SK-N-MC (cell line): ENCODE data around the gene XIRP1.

Experiments
- DNase-seq: peaks from one replicate; pipeline ENCODE4 v3.0.0-alpha.2; 2011; ENCODE audit warnings: low read depth, low spot score
- H3K27ac ChIP-seq: fragments of 200-600 bp; sonication (generic); 2 replicates; pipeline ENCODE4 v1.5.1; 2016; ENCODE audit warnings: mixed run types
- H3K36me3 ChIP-seq: fragments of 200-600 bp; sonication (generic); 2 replicates; pipeline ENCODE4 v1.6.1; 2017; ENCODE audit warnings: antibody characterized with exemption, low read length, mixed read lengths; ENCODE audit not compliant: insufficient read depth
- H3K4me3 ChIP-seq: fragments of 200-600 bp; sonication (generic); 2 replicates; pipeline ENCODE4 v1.5.1; 2016
- H3K9ac ChIP-seq: fragments of 200-600 bp; sonication (generic); 2 replicates; pipeline ENCODE4 v1.8.0; 2017; ENCODE audit warnings: mixed run types, mixed read lengths; ENCODE audit not compliant: insufficient read length
- H3K9me3 ChIP-seq: fragments of 200-600 bp; sonication (generic); 2 replicates; pipeline ENCODE4 v1.6.1; 2017; ENCODE audit warnings: low read depth, mild to moderate bottlenecking, antibody characterized with exemption, low read length, moderate library complexity, mixed read lengths
- EZH2 ChIP-seq: fragments of 200-600 bp; sonication (generic); IDR thresholded peaks from one replicate; pipeline ENCODE4 v1.6.1; 2017; ENCODE audit warnings: antibody characterized with exemption
- FOXP2 ChIP-seq: optimal IDR thresholded peaks from 2 replicates; pipeline ENCODE3; 2011; ENCODE audit warnings: mild to moderate bottlenecking, moderate library complexity; ENCODE audit not compliant: insufficient read depth; ENCODE audit errors: extremely low read length, control extremely low read depth
- POLR2AphosphoS5 ChIP-seq: IDR thresholded peaks from 2 replicates; pipeline ENCODE4 v1.6.1; 2012; ENCODE audit warnings: mild to moderate bottlenecking, low read depth, low read length, borderline replicate concordance

XIRP1 gene

DNA sequence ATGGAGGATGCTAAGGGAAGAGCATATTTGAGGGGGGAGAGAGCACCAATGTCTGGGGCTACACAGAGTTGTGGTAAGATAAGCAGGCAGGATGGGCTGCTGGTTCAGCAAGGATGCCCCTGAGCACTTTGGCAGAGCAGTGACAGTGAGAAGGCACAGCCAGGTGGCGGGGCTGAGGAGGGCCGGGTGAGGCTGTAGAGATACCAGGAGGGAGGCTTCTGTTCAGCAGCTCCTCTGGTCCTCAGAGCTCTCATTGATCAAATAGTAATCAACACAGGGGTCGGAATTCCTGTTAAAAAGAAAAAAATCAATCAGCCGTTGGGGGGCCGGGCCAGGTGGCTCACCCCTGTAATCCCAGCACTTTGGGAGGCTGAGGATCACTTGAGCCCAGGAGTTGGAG, 11.5 kb upstream of the XIRP1 start:
- no peak for DNase-seq
- no peaks in the 10 kb centered on the region for H3K9me3 ChIP-seq
- no peak overlapping the region for H3K9ac ChIP-seq
- no peak overlapping the region for H3K27ac ChIP-seq
- TF ChIP-seq EZH2 (no peak), POLR2AphosphoS5 (no peak), FOXP2 (no peak)
- H3K4me3 ChIP-seq: no peak overlapping the region
- H3K36me3 ChIP-seq: no peaks in the 10 kb centered on the region

DNA sequence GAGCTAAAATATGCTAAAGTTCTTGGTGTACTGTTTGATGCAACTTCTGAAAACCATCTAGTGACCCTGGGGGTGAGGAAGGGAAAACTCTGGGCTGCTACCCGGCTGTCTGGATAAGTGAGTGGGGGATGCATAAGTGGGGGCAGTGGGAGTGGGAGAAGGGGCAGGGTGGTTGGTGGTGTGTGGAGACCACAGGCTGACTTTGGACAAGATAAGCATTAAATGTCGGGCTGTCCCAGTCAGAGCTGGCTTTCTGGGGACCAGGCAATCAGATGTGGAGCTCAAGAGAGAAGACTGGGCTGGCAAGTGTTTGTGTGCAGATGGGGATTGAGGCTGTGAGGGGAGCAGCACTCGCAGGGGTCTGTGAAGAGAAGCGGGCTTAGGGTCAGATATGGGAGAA, 11.0 kb upstream of the XIRP1 start:
- Histone ChIP-seq H3K9me3 (no peaks in the 10 kb centered on the region), H3K4me3 (no peak overlapping the region), H3K36me3 (no peaks in the 10 kb centered on the region), H3K27ac (no peak overlapping the region), H3K9ac (no peak overlapping the region)
- DNase-seq: no peak
- TF ChIP-seq EZH2 (no peak), POLR2AphosphoS5 (no peak), FOXP2 (no peak)

DNA sequence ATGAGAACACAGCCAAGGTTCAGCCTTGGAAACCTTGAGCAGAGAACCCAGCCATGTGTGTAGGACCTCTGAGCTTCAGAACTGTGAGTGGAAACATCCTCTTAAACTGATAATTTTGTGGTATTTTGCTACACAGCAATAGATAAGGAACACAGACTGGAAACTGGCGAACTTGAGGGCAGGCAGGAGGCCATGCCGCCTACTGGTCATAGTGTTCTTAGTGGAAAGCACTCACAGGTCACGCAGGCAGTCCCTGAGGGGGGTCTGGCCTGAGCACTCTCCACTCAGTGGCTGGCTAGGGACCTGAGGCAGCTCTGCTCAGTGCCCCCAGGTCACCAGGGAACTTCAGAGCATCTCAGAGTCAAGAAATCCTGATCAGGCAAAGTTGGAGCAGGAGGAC, 9.7 kb upstream of the XIRP1 start:
- no peak overlapping the region for H3K27ac ChIP-seq

DNA sequence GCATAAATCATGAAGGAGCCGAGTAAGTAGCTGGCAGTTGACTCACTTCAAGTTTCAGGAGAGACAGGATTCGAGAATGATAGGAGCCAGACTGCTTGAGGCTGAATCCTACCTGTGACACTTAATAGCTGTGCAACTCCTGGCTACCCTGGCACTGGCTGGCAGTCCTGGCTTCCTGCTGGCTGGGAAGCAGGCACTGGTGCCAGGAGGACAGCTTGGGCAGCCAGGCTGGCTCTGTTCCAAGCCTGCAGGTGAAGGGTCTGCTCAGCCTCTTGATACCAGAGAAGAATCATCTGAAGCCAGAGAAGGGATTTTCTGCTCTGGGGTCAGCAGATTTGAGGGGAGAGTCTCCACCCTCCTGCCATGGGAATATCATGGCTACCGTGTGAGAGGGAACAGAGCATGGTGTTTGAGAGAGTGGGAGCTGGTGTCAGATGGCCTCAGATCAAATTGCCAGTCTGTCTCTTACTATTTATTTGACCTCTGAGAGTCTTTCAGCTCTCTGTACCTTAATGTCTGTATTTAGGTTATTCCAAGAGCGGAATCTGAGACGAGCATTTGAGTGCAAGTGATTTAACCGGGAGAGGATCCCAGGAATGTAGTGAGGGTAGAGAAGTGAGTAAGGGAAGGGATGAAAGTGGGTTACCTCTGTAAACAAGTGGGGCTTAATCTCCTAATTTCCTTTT, 4.4 kb upstream of the XIRP1 start:
- no peak overlapping the region for H3K27ac ChIP-seq
- H3K9me3 ChIP-seq: no peaks in the 10 kb centered on the region
- no peak overlapping the region for H3K4me3 ChIP-seq
- DNase-seq: no peak
- no peaks in the 10 kb centered on the region for H3K36me3 ChIP-seq
- TF ChIP-seq EZH2 (no peak), POLR2AphosphoS5 (no peak), FOXP2 (no peak)
- no peak overlapping the region for H3K9ac ChIP-seq

More for the DNA sequence above, 9.7 kb upstream of the XIRP1 start:
- TF ChIP-seq POLR2AphosphoS5 (no peak), EZH2 (no peak), FOXP2 (no peak)
- Histone ChIP-seq H3K36me3 (no peaks in the 10 kb centered on the region), H3K4me3 (no peak overlapping the region), H3K9ac (no peak overlapping the region), H3K9me3 (no peaks in the 10 kb centered on the region)
- no peak for DNase-seq

DNA sequence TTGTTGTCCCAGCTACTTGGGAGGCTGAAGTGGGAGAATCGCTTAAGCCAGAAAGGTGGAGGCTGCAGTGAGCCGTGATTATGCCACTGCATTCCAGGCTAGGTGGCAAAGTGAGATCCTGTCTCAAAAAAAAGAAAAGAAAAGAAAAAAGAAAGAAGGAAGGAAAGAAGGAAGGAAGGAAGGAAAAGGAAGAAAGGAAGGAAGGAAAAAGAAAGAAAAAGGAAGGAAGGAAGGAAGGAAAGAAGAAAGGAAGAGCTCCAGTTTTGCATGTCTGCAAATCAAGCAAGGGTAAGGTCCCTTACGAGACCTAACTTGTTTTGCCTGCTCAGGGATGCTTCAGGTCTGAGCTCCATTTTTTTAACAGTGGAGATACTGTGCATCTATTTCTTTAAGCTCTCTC, 3.6 kb upstream of the XIRP1 start:
- H3K36me3 ChIP-seq: no peaks in the 10 kb centered on the region
- no peak overlapping the region for H3K4me3 ChIP-seq
- TF ChIP-seq EZH2: no peak
- no peak for TF ChIP-seq POLR2AphosphoS5
- no peak for TF ChIP-seq FOXP2
- H3K27ac ChIP-seq: no peak overlapping the region
- H3K9ac ChIP-seq: no peak overlapping the region
- no peaks in the 10 kb centered on the region for H3K9me3 ChIP-seq
- DNase-seq: no peak

DNA sequence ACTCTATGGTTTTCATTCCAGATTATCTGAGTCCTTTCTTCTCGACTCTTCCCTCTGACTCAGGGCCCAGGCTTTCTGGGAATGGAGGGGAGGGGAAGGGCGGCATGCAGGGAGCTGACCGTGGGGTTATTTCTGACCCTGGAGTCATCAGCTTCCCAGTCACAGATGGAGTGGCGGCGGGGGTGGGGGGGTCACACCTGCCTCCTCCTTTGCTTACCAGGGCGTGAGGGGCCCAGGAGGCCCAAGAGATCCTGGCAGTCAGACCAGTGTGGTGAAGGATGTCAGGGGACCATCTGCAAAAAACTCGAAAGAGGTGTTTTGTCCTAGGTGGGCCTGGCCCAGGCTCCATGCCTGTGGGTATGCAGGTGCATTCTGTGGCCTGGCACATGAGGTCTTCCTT, 996 bp upstream of the XIRP1 start:
- TF ChIP-seq POLR2AphosphoS5: no peak
- TF ChIP-seq FOXP2: no peak
- TF ChIP-seq EZH2: no peak
- H3K9ac ChIP-seq: no peak overlapping the region
- H3K36me3 ChIP-seq: no peaks in the 10 kb centered on the region
- no peaks in the 10 kb centered on the region for H3K9me3 ChIP-seq
- no peak overlapping the region for H3K4me3 ChIP-seq
- H3K27ac ChIP-seq: no peak overlapping the region
- no peak for DNase-seq

DNA sequence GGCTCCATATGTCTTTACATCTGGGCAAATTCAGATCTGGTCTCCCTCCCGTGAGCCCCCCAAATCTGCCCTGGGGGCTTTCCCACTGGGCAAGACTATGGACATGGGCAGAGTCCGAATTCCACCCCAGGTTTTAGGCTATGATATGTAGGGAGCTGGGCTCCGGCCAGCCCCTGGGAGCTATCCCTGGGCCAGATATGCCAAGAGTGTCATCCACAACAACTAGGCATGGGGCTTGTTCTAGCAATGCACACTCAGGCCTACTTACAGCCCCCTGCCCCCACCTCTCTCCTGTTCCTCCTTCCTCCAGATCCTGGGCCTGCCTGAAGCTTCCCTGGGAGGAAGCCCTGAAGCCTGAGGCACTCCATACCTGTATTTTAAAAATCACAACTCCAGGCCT, 622 bp downstream of the XIRP1 start:
- no peak for DNase-seq
- Histone ChIP-seq H3K4me3 (no peak overlapping the region), H3K36me3 (no peaks in the 10 kb centered on the region), H3K9me3 (no peaks in the 10 kb centered on the region), H3K9ac (no peak overlapping the region), H3K27ac (no peak overlapping the region)
- TF ChIP-seq FOXP2 (no peak), EZH2 (no peak), POLR2AphosphoS5 (no peak)

DNA sequence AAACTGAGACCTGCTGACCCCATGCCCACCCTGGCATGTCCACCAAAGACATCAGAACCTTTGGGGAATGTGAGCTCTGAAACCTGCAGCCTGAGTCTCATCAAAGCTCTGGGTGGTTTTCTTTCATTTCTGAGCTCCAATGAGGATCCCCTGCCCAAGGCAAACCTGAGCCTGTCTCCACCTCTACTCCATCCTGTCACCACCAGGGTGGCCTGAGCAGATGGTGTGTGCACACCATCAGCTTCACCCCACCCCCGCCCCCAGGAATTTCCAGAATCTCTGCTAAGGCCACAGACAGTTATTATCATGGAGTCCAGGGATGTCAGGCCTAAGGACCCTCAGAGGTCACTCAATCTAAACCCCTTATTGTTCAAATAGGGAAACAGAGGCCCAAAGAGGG, 1.3 kb downstream of the XIRP1 start:
- Histone ChIP-seq H3K36me3 (no peaks in the 10 kb centered on the region), H3K9me3 (no peaks in the 10 kb centered on the region), H3K9ac (no peak overlapping the region), H3K4me3 (no peak overlapping the region), H3K27ac (no peak overlapping the region)
- DNase-seq: no peak
- no peak for TF ChIP-seq FOXP2
- no peak for TF ChIP-seq POLR2AphosphoS5
- TF ChIP-seq EZH2: no peak

DNA sequence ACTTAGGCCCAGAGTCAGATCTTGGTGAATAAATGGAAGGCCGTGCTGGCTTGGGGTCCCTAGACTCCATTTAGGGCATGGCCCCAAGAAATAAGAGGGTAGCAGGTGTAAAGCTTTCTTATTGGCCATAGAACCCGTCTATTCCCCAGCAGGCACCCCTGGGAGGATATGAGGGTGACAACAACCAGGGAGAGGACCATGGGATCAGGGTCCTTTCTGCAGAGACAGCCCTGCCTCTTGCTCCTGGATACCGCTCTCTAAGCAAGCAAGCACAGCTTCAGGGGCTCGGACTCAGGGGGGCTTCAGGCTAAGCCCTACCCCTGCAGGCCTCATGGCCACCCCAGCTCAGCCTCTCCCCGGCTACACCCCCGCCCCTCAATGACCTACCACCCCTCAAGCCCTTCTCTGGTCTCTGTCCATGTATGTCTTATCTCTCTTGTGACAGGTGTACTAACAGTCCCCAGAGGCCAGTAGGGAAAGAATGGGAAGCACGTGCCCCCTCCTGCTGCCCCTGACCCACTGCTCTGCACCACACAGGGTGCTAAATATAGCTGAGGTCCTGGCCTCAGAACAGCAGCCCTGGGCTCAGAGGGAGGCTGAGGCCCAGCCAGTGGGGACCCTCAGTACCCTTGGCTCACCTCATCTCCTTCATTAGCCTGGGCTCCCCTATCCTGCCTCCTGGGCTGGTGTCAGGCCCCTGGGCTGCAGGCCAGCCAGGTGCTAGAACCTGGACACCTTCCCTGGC, 1.9 kb downstream of the XIRP1 start:
- TF ChIP-seq FOXP2 (no peak), POLR2AphosphoS5 (no peak), EZH2 (no peak)
- H3K4me3 ChIP-seq: no peak overlapping the region
- H3K9ac ChIP-seq: no peak overlapping the region
- DNase-seq: no peak
- no peaks in the 10 kb centered on the region for H3K36me3 ChIP-seq
- no peaks in the 10 kb centered on the region for H3K9me3 ChIP-seq
- H3K27ac ChIP-seq: no peak overlapping the region

DNA sequence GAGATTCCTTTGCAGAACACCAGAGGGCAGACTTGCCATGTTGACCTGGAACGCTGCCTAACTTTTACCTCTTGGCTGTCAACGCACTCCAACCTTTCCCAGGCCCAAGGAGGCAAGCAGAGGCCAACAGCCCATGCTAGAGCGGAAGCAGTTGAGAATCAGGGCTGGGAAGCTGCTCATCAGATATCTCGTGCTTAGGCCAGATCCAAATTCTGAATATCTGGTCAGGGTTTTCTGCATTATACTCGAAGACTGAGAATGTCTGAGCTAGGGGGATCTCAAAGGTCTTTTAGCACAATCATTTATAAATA, 2.5 kb downstream of the XIRP1 start:
- Histone ChIP-seq H3K4me3 (no peak overlapping the region), H3K9me3 (no peaks in the 10 kb centered on the region), H3K27ac (no peak overlapping the region), H3K36me3 (no peaks in the 10 kb centered on the region), H3K9ac (no peak overlapping the region)
- TF ChIP-seq POLR2AphosphoS5 (no peak), EZH2 (no peak), FOXP2 (no peak)
- no peak for DNase-seq
